Gastrocnemius medialis (tissue), 4 donors: ENCODE measurements around the gene IRF2BPL. TPM values are rescaled to one million over a fixed set of nuclear protein-coding genes. Genes with fewer than 3 reads are reported as not detected.

Experiments
- ATAC-seq, 2 donors: fragments of 150-250 bp; one replicate each; pipeline ENCODE4 v1.9.1; 2016
- DNase-seq, 2 donors: peaks; one replicate each; pipeline ENCODE4 v3.0.0-alpha.2; 2019
- H3K27ac ChIP-seq, 4 donors: fragments of 200-600 bp; sonication (generic); 1 replicate in 1 of 4; 2 replicates in 3 of 4; pipeline ENCODE4 v1.5.1; 2016 to 2018; ENCODE audit warnings: mild to moderate bottlenecking in 2 of 4, moderate library complexity in 1 of 4
- H3K27me3 ChIP-seq, 3 donors: fragments of 200-600 bp; sonication (generic) in 2 of 3; 1 replicate in 1 of 3; 2 replicates in 2 of 3; pipeline versions ENCODE4 v1.5.1 to v1.6.0; 2016 to 2019; ENCODE audit warnings: mild to moderate bottlenecking in 1 of 3, moderate library complexity in 1 of 3
- H3K36me3 ChIP-seq, 2 donors: fragments of 200-600 bp; sonication (generic) in 1 of 2; one replicate each; pipeline ENCODE4 v1.5.1; 2017 to 2018
- H3K4me1 ChIP-seq, 2 donors: fragments of 200-600 bp; sonication (generic) in 1 of 2; one replicate each; pipeline ENCODE4 v1.5.1; 2016 to 2017; ENCODE audit warnings: mild to moderate bottlenecking in 2 of 2
- H3K4me3 ChIP-seq, 4 donors: fragments of 200-600 bp; sonication (generic) in 3 of 4; 1 replicate in 1 of 4; 2 replicates in 3 of 4; pipeline ENCODE4 v1.5.1; 2016 to 2019; ENCODE audit warnings: mild to moderate bottlenecking in 2 of 4
- H3K9me3 ChIP-seq, 3 donors: fragments of 200-600 bp; sonication (generic) in 2 of 3; 1 replicate in 1 of 3; 2 replicates in 2 of 3; pipeline ENCODE4 v1.5.1; 2016 to 2019
- CTCF ChIP-seq, 5 experiments: fragments of 450-650 bp in 3 of 5; fragments of 200-600 bp in 2 of 5; sonication (generic) in 2 of 5; IDR thresholded peaks in 4 of 5; conservative IDR thresholded peaks in 1 of 5; 1 replicate in 4 of 5; 2 replicates in 1 of 5; pipeline ENCODE4 v1.5.1; 2016 to 2019; ENCODE audit warnings: antibody characterized with exemption in 5 of 5, mild to moderate bottlenecking in 3 of 5, moderate library complexity in 3 of 5
- POLR2A ChIP-seq, 2 donors: fragments of 450-650 bp; IDR thresholded peaks; one replicate each; pipeline ENCODE4 v1.6.1; 2017; ENCODE audit warnings: antibody characterized with exemption in 2 of 2, mild to moderate bottlenecking in 2 of 2, moderate library complexity in 2 of 2
- in situ Hi-C, 4 donors: fragments of 200-750 bp; cut with MboI; loops; one replicate each; pipeline versions ENCODE4 v1.15.0 to v1.8.0; 2017; ENCODE audit warnings: low sequenced_read_pairs in 4 of 4
- intact Hi-C: fragments of 100-400 bp; cut with DNase I; formaldehyde crosslinking; loops from one replicate; pipeline ENCODE4 v1.15.1; 2023; ENCODE audit warnings: low total_unique reads
- total RNA-seq, 4 donors: library from RNA; depleted of rRNA; stranded (reverse); fragments of >200 nt; gene quantifications; one replicate each; pipeline versions ENCODE4 v1.1.0 to v1.2.3, GENCODE V29; 2016

Gene IRF2BPL
- total RNA-seq, 4 donors from 2014 or later = 15.0 to 26.4 (median 17.0) TPM

GRCh38 chr14:77044783-77045237, 16.3 kb upstream of the IRF2BPL start:
- peaks cover 62 to 68% of the 10 kb centered on the region in 2 donors for H3K4me1 ChIP-seq
- peak overlapping the region; percentile 84 to 100 (median 96) for H3K27ac ChIP-seq
- H3K27me3 ChIP-seq = no peaks in the 10 kb centered on the region
- TF ChIP-seq POLR2A (IDR thresholded peaks at IDR 0.05) (no peak), CTCF (IDR thresholded peaks at IDR 0.05 in 4 of 5, conservative IDR thresholded peaks at IDR 0.05 in 1 of 5) (no peak)
- H3K4me3 ChIP-seq = no peak overlapping the region
- in situ Hi-C loops (no loop called here), intact Hi-C loops (loop anchor here (5.0 kb wide), 1 partner anchor 52 kb away; the partner anchor contains the start of gene CIPC)
- DNase-seq (peak; percentile 63 to 78), ATAC-seq (peak; percentile 2 to 10)
- H3K9me3 ChIP-seq = no peaks in the 10 kb centered on the region
- no peaks in the 10 kb centered on the region for H3K36me3 ChIP-seq

GRCh38 chr14:77043984-77044485, 15.5 kb upstream of the IRF2BPL start:
- DNase-seq = no peak
- in situ Hi-C loops = no loop called here

GRCh38 chr14:77043177-77043983, 14.9 kb upstream of the IRF2BPL start:
- no peak for TF ChIP-seq CTCF (IDR thresholded peaks at IDR 0.05 in 4 of 5, conservative IDR thresholded peaks at IDR 0.05 in 1 of 5)
- TF ChIP-seq POLR2A (IDR thresholded peaks at IDR 0.05) = no peak
- in situ Hi-C loops = no loop called here
- DNase-seq (no peak), ATAC-seq (peak; percentile 9 to 18)
- Histone ChIP-seq H3K27ac (peak overlapping the region; percentile 84 to 100 (median 96)), H3K9me3 (no peaks in the 10 kb centered on the region), H3K4me1 (peaks cover 77 to 83% of the 10 kb centered on the region in 2 donors), H3K4me3 (peak overlapping the region in 3 of 4 donors; percentile 5 to 12 (median 8)), H3K36me3 (no peaks in the 10 kb centered on the region), H3K27me3 (no peaks in the 10 kb centered on the region)
- intact Hi-C loops = loop anchor here (2.0 to 5.0 kb wide), 2 partner anchors 33 to 54 kb away; partner anchors contain the start of gene CIPC

More at GRCh38 chr14:77043984-77044485, 15.5 kb upstream of the IRF2BPL start:
- Histone ChIP-seq H3K9me3 (no peaks in the 10 kb centered on the region), H3K4me3 (no peak overlapping the region), H3K4me1 (peaks cover 70 to 76% of the 10 kb centered on the region in 2 donors), H3K36me3 (no peaks in the 10 kb centered on the region), H3K27me3 (no peaks in the 10 kb centered on the region), H3K27ac (peak overlapping the region; percentile 84 to 100 (median 96))
- intact Hi-C loops = loop anchor here (2.0 to 5.0 kb wide), 2 partner anchors 33 to 53 kb away; partner anchors contain the start of gene CIPC
- ATAC-seq = peak in 1 of 2 donors; percentile 9
- TF ChIP-seq CTCF (IDR thresholded peaks at IDR 0.05 in 4 of 5, conservative IDR thresholded peaks at IDR 0.05 in 1 of 5) (no peak), POLR2A (IDR thresholded peaks at IDR 0.05) (no peak)

GRCh38 chr14:77041881-77042545, 13.5 kb upstream of the IRF2BPL start:
- H3K27me3 ChIP-seq = no peaks in the 10 kb centered on the region
- TF ChIP-seq POLR2A (IDR thresholded peaks at IDR 0.05) (no peak), CTCF (IDR thresholded peaks at IDR 0.05 in 4 of 5, conservative IDR thresholded peaks at IDR 0.05 in 1 of 5) (no peak)
- H3K27ac ChIP-seq = peak overlapping the region; percentile 84 to 100 (median 96)
- peak; percentile 72 to 74 for ATAC-seq
- peak; percentile 79 to 89 for DNase-seq
- H3K4me1 ChIP-seq = peaks cover 86 to 96% of the 10 kb centered on the region in 2 donors
- intact Hi-C loops = loop anchor here (1.0 to 5.0 kb wide), 5 partner anchors 9 to 123 kb away; partner anchors contain the start of gene CIPC
- H3K9me3 ChIP-seq = no peaks in the 10 kb centered on the region
- no peaks in the 10 kb centered on the region for H3K36me3 ChIP-seq
- in situ Hi-C loops = no loop called here
- peak overlapping the region in 2 of 4 donors; percentile 5 to 8 for H3K4me3 ChIP-seq
